Measurements from ENCODE around the gene TXNL4A. TPM values are rescaled to one million over a fixed set of nuclear protein-coding genes. Genes with fewer than 3 reads are reported as not detected.

Gene TXNL4A
- total RNA-seq, 2 experiments from 2014 or later = 208 to 210 TPM

- ChIA-PET POLR2A (no interaction called here), CTCF (no interaction called here)
Measured at GRCh38 chr18:79942211-79942610, 46.2 kb downstream of the TXNL4A start.

- POLR2A ChIA-PET = no interaction called here
- CTCF ChIA-PET = no interaction called here
Measured at GRCh38 chr18:79941473-79942119, 46.8 kb downstream of the TXNL4A start.

GRCh38 chr18:79940814-79941472 is 47.4 kb downstream of the TXNL4A start:
- POLR2A ChIA-PET = no interaction called here
- CTCF ChIA-PET = no interaction called here

GRCh38 chr18:79940126-79940813 is 48.1 kb downstream of the TXNL4A start:
- ChIA-PET POLR2A (no interaction called here), CTCF (no interaction called here)

- ChIA-PET POLR2A (no interaction called here), CTCF (no interaction called here)
Measured at GRCh38 chr18:79939096-79939495, 49.3 kb downstream of the TXNL4A start.

GRCh38 chr18:79938196-79938595 is 50.2 kb downstream of the TXNL4A start:
- POLR2A ChIA-PET = no interaction called here
- CTCF ChIA-PET = no interaction called here

- CTCF ChIA-PET = no interaction called here
Measured at GRCh38 chr18:79937103-79937860, 51.1 kb downstream of the TXNL4A start.

GRCh38 chr18:79936641-79937040 is 51.7 kb downstream of the TXNL4A start:
- CTCF ChIA-PET = no interaction called here
- POLR2A ChIA-PET = no interaction called here

More at GRCh38 chr18:79937103-79937860, 51.1 kb downstream of the TXNL4A start:
- POLR2A ChIA-PET = interaction anchor here (0.6 kb wide), 1 partner anchor 15 kb away, joined by 6 read pairs; no protein-coding TSS in a partner anchor

- ChIA-PET CTCF (no interaction called here), POLR2A (no interaction called here)
Measured at GRCh38 chr18:79935925-79936324, 52.4 kb downstream of the TXNL4A start.

- CTCF ChIA-PET = no interaction called here
- POLR2A ChIA-PET = no interaction called here
Measured at GRCh38 chr18:79935499-79935898, 52.9 kb downstream of the TXNL4A start.

GRCh38 chr18:79935098-79935480 is 53.3 kb downstream of the TXNL4A start:
- ChIA-PET CTCF (no interaction called here), POLR2A (no interaction called here)

- POLR2A ChIA-PET = no interaction called here
- CTCF ChIA-PET = no interaction called here
Measured at GRCh38 chr18:79934311-79935097, 53.9 kb downstream of the TXNL4A start.

- CTCF ChIA-PET = no interaction called here
- POLR2A ChIA-PET = no interaction called here
Measured at GRCh38 chr18:79933765-79934164, 54.6 kb downstream of the TXNL4A start.

GRCh38 chr18:79932907-79933306 is 55.5 kb downstream of the TXNL4A start:
- ChIA-PET POLR2A (no interaction called here), CTCF (no interaction called here)

GRCh38 chr18:79931475-79931874 is 56.9 kb downstream of the TXNL4A start:
- CTCF ChIA-PET = no interaction called here
- POLR2A ChIA-PET = no interaction called here

- ChIA-PET POLR2A (no interaction called here), CTCF (no interaction called here)
Measured at GRCh38 chr18:79930020-79930642, 58.2 kb downstream of the TXNL4A start.

GRCh38 chr18:79928563-79928960 is 59.8 kb downstream of the TXNL4A start:
- CTCF ChIA-PET = interaction anchor here (1.2 kb wide), 1 partner anchor 53 kb away, joined by 3 read pairs; no protein-coding TSS in a partner anchor
- POLR2A ChIA-PET = no interaction called here

GRCh38 chr18:79927607-79928562 is 60.5 kb downstream of the TXNL4A start:
- CTCF ChIA-PET = interaction anchor here (1.2 kb wide), 1 partner anchor 53 kb away, joined by 3 read pairs; no protein-coding TSS in a partner anchor
- POLR2A ChIA-PET = no interaction called here
